Karpas-422 (cell line): Measurements from ENCODE around the gene PAIP2. TPM values are rescaled to one million over a fixed set of nuclear protein-coding genes. Genes with fewer than 3 reads are reported as not detected.

Source experiments
- DNase-seq: peaks from one replicate; pipeline ENCODE4 v3.0.0-alpha.2; 2015
- H2AFZ ChIP-seq: fragments of 200-600 bp; sonication (generic); 2 replicates; pipeline ENCODE4 v1.6.1; 2014; ENCODE audit warnings: antibody characterized with exemption, low read length, mixed read lengths
- H3K27ac ChIP-seq: fragments of 200-600 bp; sonication (generic); 2 replicates; pipeline ENCODE4 v1.5.1; 2014; ENCODE audit warnings: mild to moderate bottlenecking, low read length, moderate library complexity
- H3K27me3 ChIP-seq: fragments of 200-600 bp; sonication (generic); 2 replicates; pipeline ENCODE4 v1.6.1; 2014; ENCODE audit warnings: low read length, mixed read lengths
- H3K36me3 ChIP-seq: fragments of 200-600 bp; sonication (generic); 2 replicates; pipeline ENCODE4 v1.6.1; 2014; ENCODE audit warnings: low read length, mixed read lengths; ENCODE audit not compliant: insufficient read depth
- H3K4me1 ChIP-seq: fragments of 200-600 bp; sonication (generic); 2 replicates; pipeline ENCODE4 v1.6.1; 2014; ENCODE audit warnings: mild to moderate bottlenecking, low read length, mixed read lengths
- H3K4me2 ChIP-seq: fragments of 200-600 bp; sonication (generic); 2 replicates; pipeline ENCODE4 v1.6.1; 2014; ENCODE audit warnings: low read length, low read depth, mild to moderate bottlenecking; ENCODE audit not compliant: poor library complexity, severe bottlenecking
- H3K4me3 ChIP-seq: fragments of 200-600 bp; sonication (generic); 2 replicates; pipeline ENCODE4 v1.5.1; 2014; ENCODE audit warnings: mild to moderate bottlenecking, antibody characterized with exemption, low read length, mixed read lengths
- H3K79me2 ChIP-seq: fragments of 200-600 bp; sonication (generic); 2 replicates; pipeline ENCODE4 v1.6.1; 2014; ENCODE audit warnings: mild to moderate bottlenecking, low read length, mixed read lengths
- H3K9ac ChIP-seq: fragments of 200-600 bp; sonication (generic); 2 replicates; pipeline ENCODE4 v1.6.0; 2014; ENCODE audit warnings: low read length
- H3K9me2 ChIP-seq: fragments of 200-600 bp; sonication (generic), shearing (Covaris generic); replicated peaks from 2 replicates; pipeline ENCODE4 v1.6.0; 2014; ENCODE audit warnings: mild to moderate bottlenecking, low read length, moderate library complexity; ENCODE audit not compliant: insufficient read depth
- H3K9me3 ChIP-seq: fragments of 300-700, 200-600 bp; sonication (generic); 2 replicates; pipeline ENCODE4 v1.6.1; 2014; ENCODE audit warnings: low read length, mixed read lengths
- H4K20me1 ChIP-seq: fragments of 200-600 bp; sonication (generic); 2 replicates; pipeline ENCODE4 v1.6.1; 2014; ENCODE audit warnings: mild to moderate bottlenecking, antibody characterized with exemption, low read length, low read depth; ENCODE audit not compliant: insufficient read depth
- total RNA-seq: library from RNA; depleted of rRNA; stranded (reverse); fragments of >200 nt; shearing (Covaris generic); gene quantifications from 2 replicates; pipeline ENCODE4 v1.2.3, GENCODE V29; 2014; ENCODE audit warnings: low replicate concordance

The PAIP2 gene
- total RNA-seq, 1 experiment from 2014 or later: 113 TPM

- H3K9ac ChIP-seq: peak overlapping the region; percentile 88
- H3K4me3 ChIP-seq: peak overlapping the region; percentile 85
- H3K27ac ChIP-seq: no peak overlapping the region
- no peaks in the 10 kb centered on the region for H4K20me1 ChIP-seq
- H3K9me2 ChIP-seq: no peaks in the 10 kb centered on the region
- DNase-seq: peak; percentile 81
- H3K79me2 ChIP-seq: peaks cover 22% of the 10 kb centered on the region; the same call in 1 of the 2 replicates
- H3K27me3 ChIP-seq: no peaks in the 10 kb centered on the region
- H3K4me2 ChIP-seq: peak overlapping the region; percentile 71
- H3K4me1 ChIP-seq: peaks cover 38% of the 10 kb centered on the region
- no peaks in the 10 kb centered on the region for H3K9me3 ChIP-seq
- no peak overlapping the region for H2AFZ ChIP-seq
- no peaks in the 10 kb centered on the region for H3K36me3 ChIP-seq
Observed at GRCh38 chr5:139394123-139394653, 52.5 kb downstream of the PAIP2 start.

GRCh38 chr5:139394654-139395566 is 53.3 kb downstream of the PAIP2 start, which contains the start of gene PROB1:
Gene PROB1, minus strand, starts transcription at chr5:139395104. Its CDS starts 23 bp downstream, at chr5:139395081.
- Histone ChIP-seq H3K79me2 (peaks cover 22% of the 10 kb centered on the region; the same call in 1 of the 2 replicates), H3K4me3 (peak within 1 kb of the TSS; percentile 85), H3K4me2 (peak within 1 kb of the TSS; percentile 71), H3K4me1 (peaks cover 31% of the 10 kb centered on the region), H2AFZ (no peak within 1 kb of the TSS), H3K9ac (peak within 1 kb of the TSS; percentile 88), H3K9me2 (no peaks in the 10 kb centered on the region), H3K36me3 (no peaks in the 10 kb centered on the region), H3K27ac (no peak within 1 kb of the TSS), H3K27me3 (no peaks in the 10 kb centered on the region), H4K20me1 (no peaks in the 10 kb centered on the region), H3K9me3 (no peaks in the 10 kb centered on the region)
- no peak for DNase-seq

GRCh38 chr5:139395844-139396640 is 54.4 kb downstream of the PAIP2 start:
- Histone ChIP-seq H3K79me2 (peaks cover 14% of the 10 kb centered on the region; the same call in 1 of the 2 replicates), H3K4me1 (peaks cover 19% of the 10 kb centered on the region), H2AFZ (no peak overlapping the region), H3K36me3 (no peaks in the 10 kb centered on the region), H3K4me3 (no peak overlapping the region), H3K9me2 (no peaks in the 10 kb centered on the region), H3K27ac (no peak overlapping the region), H3K4me2 (no peak overlapping the region), H3K9ac (no peak overlapping the region), H3K9me3 (no peaks in the 10 kb centered on the region), H4K20me1 (no peaks in the 10 kb centered on the region), H3K27me3 (no peaks in the 10 kb centered on the region)
- no peak for DNase-seq

GRCh38 chr5:139396691-139397090 is 55.0 kb downstream of the PAIP2 start:
- no peaks in the 10 kb centered on the region for H3K27me3 ChIP-seq
- peaks cover 13% of the 10 kb centered on the region for H3K4me1 ChIP-seq
- no peaks in the 10 kb centered on the region for H3K9me2 ChIP-seq
- no peak overlapping the region for H3K4me3 ChIP-seq
- DNase-seq: no peak
- no peaks in the 10 kb centered on the region for H4K20me1 ChIP-seq
- H3K36me3 ChIP-seq: no peaks in the 10 kb centered on the region
- no peak overlapping the region for H2AFZ ChIP-seq
- H3K9me3 ChIP-seq: no peaks in the 10 kb centered on the region
- H3K27ac ChIP-seq: no peak overlapping the region
- H3K4me2 ChIP-seq: no peak overlapping the region
- peaks cover 8% of the 10 kb centered on the region; the same call in 1 of the 2 replicates for H3K79me2 ChIP-seq
- no peak overlapping the region for H3K9ac ChIP-seq

GRCh38 chr5:139397921-139398320 is 56.3 kb downstream of the PAIP2 start:
- Histone ChIP-seq H3K4me3 (no peak overlapping the region), H3K9ac (no peak overlapping the region), H3K9me3 (no peaks in the 10 kb centered on the region), H4K20me1 (no peaks in the 10 kb centered on the region), H3K4me1 (peaks cover 14% of the 10 kb centered on the region), H3K9me2 (no peaks in the 10 kb centered on the region), H3K36me3 (no peaks in the 10 kb centered on the region), H3K27me3 (no peaks in the 10 kb centered on the region), H3K79me2 (peaks cover 8% of the 10 kb centered on the region; the same call in 1 of the 2 replicates), H3K4me2 (no peak overlapping the region), H3K27ac (no peak overlapping the region), H2AFZ (no peak overlapping the region)
- DNase-seq: no peak

- Histone ChIP-seq H3K27me3 (no peaks in the 10 kb centered on the region), H3K36me3 (no peaks in the 10 kb centered on the region), H2AFZ (no peak overlapping the region), H3K4me1 (peaks cover 17% of the 10 kb centered on the region), H3K9me2 (no peaks in the 10 kb centered on the region), H3K27ac (no peak overlapping the region), H3K9me3 (no peaks in the 10 kb centered on the region), H3K9ac (no peak overlapping the region), H3K4me3 (no peak overlapping the region), H4K20me1 (no peaks in the 10 kb centered on the region), H3K79me2 (no peaks in the 10 kb centered on the region), H3K4me2 (no peak overlapping the region)
- no peak for DNase-seq
Observed at GRCh38 chr5:139399501-139400121, 58.0 kb downstream of the PAIP2 start.

- Histone ChIP-seq H3K36me3 (no peaks in the 10 kb centered on the region), H3K4me2 (no peak overlapping the region), H3K27me3 (no peaks in the 10 kb centered on the region), H3K4me3 (no peak overlapping the region), H3K9me3 (no peaks in the 10 kb centered on the region), H3K9me2 (no peaks in the 10 kb centered on the region), H2AFZ (no peak overlapping the region), H3K4me1 (peaks cover 19% of the 10 kb centered on the region), H4K20me1 (no peaks in the 10 kb centered on the region), H3K27ac (no peak overlapping the region), H3K79me2 (no peaks in the 10 kb centered on the region), H3K9ac (no peak overlapping the region)
- DNase-seq: no peak
Observed at GRCh38 chr5:139401546-139401945, 59.9 kb downstream of the PAIP2 start.
